Common myeloid progenitor, CD34-positive (primary cell): ENCODE results near the gene OR2T12.
"Not testable (repeated sequence)": the region's sequence is repeated elsewhere in the genome, so short reads cannot be mapped to it uniquely, and the experiment has no call there.

Source experiments
- CTCF ChIA-PET: fragments of 350-600 bp; sonication (Branson Sonifier 250); formaldehyde crosslinking; loops from one replicate; lab custom pipeline; 2021; ENCODE audit warnings: antibody characterized with exemption; lab: Charles Lee
- POLR2A ChIA-PET: fragments of 350-600 bp; sonication (Branson Sonifier 250); formaldehyde crosslinking; loops from one replicate; lab custom pipeline; 2021; ENCODE audit warnings: antibody characterized with exemption; lab: Charles Lee
- DNase-seq, 3 donors: peaks; one replicate each; pipeline versions ENCODE4 v3.0.0 to v3.0.0-alpha.2; 2013
- H3K27ac ChIP-seq, 2 experiments: 1 replicate in 1 of 2; 2 replicates in 1 of 2; pipeline ENCODE4 v1.7.0; 2013; ENCODE audit warnings: inconsistent platforms in 2 of 2, low read length in 2 of 2, mild to moderate bottlenecking in 2 of 2, low read depth in 1 of 2, moderate library complexity in 1 of 2; ENCODE audit not compliant: severe bottlenecking in 2 of 2, insufficient read depth in 1 of 2, poor library complexity in 1 of 2
- H3K27me3 ChIP-seq, 5 experiments: replicated peaks in 2 of 5; 1 replicate in 3 of 5; 2 replicates in 2 of 5; pipeline versions ENCODE4 v1.6.1 to v1.7.0; 2013; ENCODE audit warnings: low read length in 4 of 5, mild to moderate bottlenecking in 2 of 5, moderate library complexity in 2 of 5, inconsistent platforms in 1 of 5; ENCODE audit not compliant: insufficient read depth in 5 of 5, control insufficient read depth in 4 of 5
- H3K36me3 ChIP-seq, 4 experiments: 1 replicate in 2 of 4; 2 replicates in 2 of 4; pipeline versions ENCODE4 v1.6.1 to v1.7.0; 2013; ENCODE audit warnings: low read length in 3 of 4, control low read depth in 1 of 4, mild to moderate bottlenecking in 1 of 4; ENCODE audit not compliant: control insufficient read depth in 4 of 4, insufficient read depth in 4 of 4
- H3K4me1 ChIP-seq, 4 experiments: 1 replicate in 3 of 4; 2 replicates in 1 of 4; pipeline versions ENCODE4 v1.6.1 to v1.7.1; 2013; ENCODE audit warnings: low read length in 3 of 4, mild to moderate bottlenecking in 3 of 4, control low read depth in 1 of 4, inconsistent platforms in 1 of 4, moderate library complexity in 1 of 4; ENCODE audit not compliant: control insufficient read depth in 4 of 4, insufficient read depth in 4 of 4; ENCODE audit errors: control extremely low read depth in 1 of 4
- H3K4me3 ChIP-seq, 7 experiments: 1 replicate in 4 of 7; 2 replicates in 3 of 7; pipeline versions ENCODE4 v1.5.1 to v1.7.0; 2013; ENCODE audit warnings: mild to moderate bottlenecking in 7 of 7, low read length in 6 of 7, moderate library complexity in 6 of 7, inconsistent platforms in 2 of 7, low read depth in 2 of 7, control low read depth in 1 of 7; ENCODE audit not compliant: insufficient read depth in 4 of 7, control insufficient read depth in 1 of 7; ENCODE audit errors: extremely low read depth in 1 of 7
- H3K9me3 ChIP-seq, 5 experiments: 1 replicate in 4 of 5; 2 replicates in 1 of 5; pipeline versions ENCODE4 v1.6.1 to v1.7.1; 2013; ENCODE audit warnings: low read length in 4 of 5, mild to moderate bottlenecking in 2 of 5, inconsistent platforms in 1 of 5, low read depth in 1 of 5, moderate library complexity in 1 of 5; ENCODE audit not compliant: control insufficient read depth in 4 of 5, insufficient read depth in 2 of 5; ENCODE audit errors: control extremely low read depth in 1 of 5
- WGBS: methylation state at CpG from one replicate; pipeline ENCODE4 v1.1.5; 2013; ENCODE audit not compliant: insufficient coverage; 5-methylcytosine and 5-hydroxymethylcytosine counted together

OR2T12 gene

DNA sequence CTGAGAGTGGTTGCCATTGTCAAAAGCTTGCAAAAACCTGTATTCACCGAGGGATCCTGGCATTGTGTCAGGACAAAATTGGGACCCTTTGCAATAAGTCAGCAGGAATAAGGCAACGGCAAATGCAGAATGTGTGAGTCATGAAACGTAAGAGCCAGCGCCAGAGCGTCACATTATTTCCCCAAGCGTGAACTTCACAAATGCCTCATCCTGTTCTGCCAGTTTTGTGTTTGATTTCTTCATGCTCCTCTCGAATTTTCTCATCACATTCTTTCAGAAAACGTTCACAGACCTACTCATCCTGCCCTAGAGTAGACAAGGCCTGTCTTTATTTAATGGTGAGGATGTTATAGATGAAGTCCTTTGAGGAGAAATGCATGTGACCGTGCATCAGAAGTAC, 2.4 kb upstream of the OR2T12 start:
- DNase-seq, POLR2A ChIA-PET, H3K9me3 ChIP-seq, H3K27ac ChIP-seq, H3K36me3 ChIP-seq, H3K27me3 ChIP-seq, H3K4me1 ChIP-seq, CTCF ChIA-PET, H3K4me3 ChIP-seq: not testable (repeated sequence)
- WGBS = 93% methylated on average over 4 of the region's 9 CpGs

DNA sequence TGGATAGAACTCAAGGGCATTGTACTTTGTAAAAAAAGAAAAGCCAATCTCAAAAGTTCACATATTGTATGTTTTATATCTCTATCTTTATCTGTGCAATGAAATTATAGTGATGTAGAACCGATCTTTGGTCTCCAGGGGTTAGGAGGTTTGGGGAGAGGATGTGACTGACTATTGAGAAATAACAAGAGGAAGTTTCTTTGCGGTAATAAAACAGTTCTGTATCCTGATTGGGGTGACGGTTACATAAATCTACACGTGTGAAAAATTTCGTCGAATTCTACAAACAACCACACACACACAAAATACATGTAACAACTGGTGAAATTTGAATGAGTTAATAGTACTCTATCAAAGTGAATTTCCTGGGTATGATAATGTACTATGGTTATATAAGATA, 14.8 kb downstream of the OR2T12 start:
- H3K9me3 ChIP-seq = peaks cover 0 to 8% (median 0%) of the 10 kb centered on the region in 5 experiments
- no peaks in the 10 kb centered on the region for H3K36me3 ChIP-seq
- WGBS = no CpG with 5 or more reads among the region's 6 CpGs
- peak; percentile 31 to 84 (median 79) for DNase-seq
- ChIA-PET CTCF (no interaction called here), POLR2A (no interaction called here)
- no peak overlapping the region for H3K4me3 ChIP-seq
- H3K27ac ChIP-seq = no peak overlapping the region
- peaks cover 0 to 6% (median 3%) of the 10 kb centered on the region in 4 experiments for H3K4me1 ChIP-seq
- H3K27me3 ChIP-seq = no peaks in the 10 kb centered on the region

DNA sequence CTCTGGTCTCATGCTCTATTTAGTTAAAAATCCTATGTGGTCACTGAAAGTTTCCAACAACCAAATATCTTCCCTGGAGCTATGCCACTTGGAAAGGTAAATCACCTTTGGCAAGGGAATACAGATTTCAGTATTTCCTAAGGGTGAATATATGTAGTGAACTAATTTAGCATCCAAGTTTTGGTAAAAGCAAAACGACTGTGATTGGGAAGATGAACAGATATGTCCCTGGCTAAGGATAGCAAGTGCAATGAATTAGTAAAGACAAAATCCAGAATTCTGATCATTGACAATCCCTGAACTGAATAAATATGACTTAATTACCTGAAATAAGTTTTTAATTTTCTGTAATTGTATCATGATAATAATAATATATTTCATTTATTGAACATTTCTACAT, 25.3 kb downstream of the OR2T12 start, which contains the start of gene OR2T33:
Gene OR2T33 (minus strand): TSS at position 101 of the 400 bp plus-strand sequence. CDS start 4,162 bp downstream, outside the sequence.
- H3K4me3 ChIP-seq = no peak within 1 kb of the TSS
- POLR2A ChIA-PET = no interaction called here
- H3K4me1 ChIP-seq = no peaks in the 10 kb centered on the region
- CTCF ChIA-PET = no interaction called here
- H3K27me3 ChIP-seq = no peaks in the 10 kb centered on the region
- no peak within 1 kb of the TSS for H3K27ac ChIP-seq
- WGBS = no CpG with 5 or more reads among the region's 1 CpG
- H3K9me3 ChIP-seq = peaks cover 0 to 5% (median 0%) of the 10 kb centered on the region in 5 experiments
- no peaks in the 10 kb centered on the region for H3K36me3 ChIP-seq
- no peak for DNase-seq

DNA sequence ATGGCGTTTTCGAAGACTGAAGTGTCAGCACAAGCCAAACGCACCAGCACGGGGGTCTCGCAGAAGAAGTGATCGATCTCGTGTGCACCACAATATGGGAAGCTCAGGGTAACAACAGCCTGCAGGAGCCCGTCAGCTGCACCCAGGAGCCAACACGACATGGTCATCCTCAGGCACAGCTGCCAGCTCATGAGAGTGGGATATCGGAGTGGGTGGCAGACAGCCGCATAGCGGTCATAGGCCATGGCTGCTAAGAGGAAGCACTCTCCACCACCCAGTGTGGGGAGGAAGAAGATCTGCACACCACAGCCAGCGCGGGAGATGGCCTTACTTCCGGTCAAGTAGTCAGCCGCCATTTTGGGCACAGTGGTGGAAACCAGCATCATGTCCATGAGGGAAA, 30.0 kb downstream of the OR2T12 start:
- POLR2A ChIA-PET, CTCF ChIA-PET, H3K27ac ChIP-seq, H3K4me3 ChIP-seq, H3K27me3 ChIP-seq, DNase-seq, H3K9me3 ChIP-seq, H3K36me3 ChIP-seq, H3K4me1 ChIP-seq: not testable (repeated sequence)
- WGBS = no CpG with 5 or more reads among the region's 16 CpGs

DNA sequence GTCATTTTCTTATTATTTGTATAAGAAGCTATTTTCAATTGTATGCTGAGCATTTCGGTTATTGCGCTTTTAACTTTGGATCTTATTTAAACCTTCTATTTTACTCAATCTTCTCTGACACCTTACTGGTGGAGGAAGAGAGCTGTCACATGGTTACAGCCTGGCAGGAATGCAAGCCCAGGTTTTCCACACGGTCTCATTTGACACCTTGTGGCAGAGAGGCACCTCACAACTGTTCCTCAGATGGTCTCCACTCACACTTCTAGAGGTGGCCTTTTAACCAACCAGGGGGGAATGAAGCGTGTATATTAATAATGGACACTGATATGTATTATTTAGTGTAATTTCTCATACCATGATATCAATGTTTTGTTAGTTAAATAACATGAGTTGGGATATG, 35.0 kb downstream of the OR2T12 start:
- Histone ChIP-seq H3K4me3 (no peak overlapping the region), H3K36me3 (no peaks in the 10 kb centered on the region), H3K27ac (no peak overlapping the region), H3K9me3 (peaks cover 0 to 3% (median 0%) of the 10 kb centered on the region in 5 experiments), H3K4me1 (no peaks in the 10 kb centered on the region), H3K27me3 (peaks cover 0 to 2% (median 0%) of the 10 kb centered on the region in 5 experiments)
- no CpG with 5 or more reads among the region's 4 CpGs for WGBS
- no peak for DNase-seq
- CTCF ChIA-PET = no interaction called here
- POLR2A ChIA-PET = no interaction called here

DNA sequence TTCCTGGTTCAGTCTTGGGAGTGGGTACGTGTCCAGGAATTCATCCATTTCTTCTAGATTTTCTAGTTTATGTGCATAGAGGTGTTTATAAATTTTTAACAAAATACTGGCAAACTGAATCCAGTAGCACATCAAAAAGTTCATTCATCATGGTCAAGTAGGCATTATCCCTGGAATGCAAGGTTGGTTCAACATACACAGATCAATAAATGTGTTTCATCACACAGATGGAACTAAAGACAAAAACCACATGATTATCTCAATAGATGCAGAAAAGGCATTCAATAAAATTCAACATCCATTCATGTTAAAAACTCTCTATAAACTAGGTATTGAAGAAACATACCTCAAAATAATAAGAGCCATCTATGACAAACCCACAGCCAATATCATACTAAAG, 43.9 kb downstream of the OR2T12 start:
- DNase-seq, H3K4me1 ChIP-seq, POLR2A ChIA-PET, H3K27me3 ChIP-seq, H3K36me3 ChIP-seq, H3K27ac ChIP-seq, H3K4me3 ChIP-seq: not testable (repeated sequence)
- WGBS = no CpG with 5 or more reads among the region's 1 CpG
- CTCF ChIA-PET = interaction anchor here (0.6 to 0.8 kb wide), 2 partner anchors 17 to 206 kb away, joined by 3 to 5 read pairs; no protein-coding TSS in a partner anchor
- H3K9me3 ChIP-seq = peaks cover 0 to 11% (median 3%) of the 10 kb centered on the region in 5 experiments

DNA sequence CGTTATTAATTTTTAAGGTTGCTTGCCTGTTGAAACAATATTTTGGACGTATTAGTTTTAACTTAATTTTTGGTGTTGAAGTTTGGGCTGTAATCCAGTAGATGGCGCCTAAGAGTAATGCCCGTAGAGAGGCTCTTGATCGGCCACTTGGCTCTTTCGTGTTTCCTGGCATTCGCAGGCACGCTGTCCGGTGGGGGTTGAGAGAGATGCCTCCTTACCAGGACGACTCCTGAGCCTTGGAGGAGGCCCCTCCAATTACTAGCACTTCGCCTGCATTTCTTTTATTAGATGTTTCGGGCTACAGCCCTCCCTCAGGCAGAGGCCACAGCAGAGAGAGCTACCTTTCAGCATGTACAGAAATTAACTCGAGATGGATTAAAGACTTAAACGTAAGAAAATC, 60.0 kb downstream of the OR2T12 start:
- no peaks in the 10 kb centered on the region for H3K9me3 ChIP-seq
- no peak overlapping the region for H3K27ac ChIP-seq
- peaks cover 0 to 9% (median 3%) of the 10 kb centered on the region in 4 experiments for H3K4me1 ChIP-seq
- H3K4me3 ChIP-seq = peak overlapping the region in 4 of 7 experiments; percentile 31 to 65 (median 32)
- DNase-seq = peak; percentile 46 to 72 (median 67)
- ChIA-PET CTCF (interaction anchor here (1.0 to 1.5 kb wide), 2 partner anchors 10 to 457 kb away, joined by 3 to 5 read pairs; no protein-coding TSS in a partner anchor), POLR2A (no interaction called here)
- no peaks in the 10 kb centered on the region for H3K36me3 ChIP-seq
- 12% methylated on average over 13 of the region's 14 CpGs for WGBS
- H3K27me3 ChIP-seq = no peaks in the 10 kb centered on the region
